ENCODE results near the gene COG5. TPM values are rescaled to one million over a fixed set of nuclear protein-coding genes. Genes with fewer than 3 reads are reported as not detected.
A peak's percentile ranks its signal among the peaks of the same experiment; 100 is the strongest.

COG5 gene
- total and polyA plus RNA-seq, 9 of the 15 experiments (the other 6 are each of a cell fraction or from before 2014, with no cell fraction given): 15.3 to 75.1 (median 56.4) TPM

DNA sequence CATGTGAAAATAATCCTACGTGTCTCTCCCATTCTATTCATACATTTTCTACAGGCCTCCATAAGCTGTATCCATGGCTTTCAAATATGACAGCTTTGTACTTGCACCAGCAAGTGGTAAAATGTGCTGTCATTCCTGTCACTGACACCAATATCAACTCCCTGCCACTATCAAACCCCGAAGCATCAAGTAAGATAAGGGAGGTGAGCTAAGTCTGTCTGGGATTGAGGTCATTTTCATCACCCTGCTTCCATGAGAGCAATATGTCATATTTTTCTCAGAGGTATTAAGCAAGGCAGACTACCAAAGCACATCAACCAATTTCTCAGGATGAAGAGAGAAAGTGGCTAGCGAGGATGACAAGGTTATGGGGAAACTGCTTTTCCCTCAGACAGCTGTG lies 82.8 kb downstream of the COG5 start (continued):
- TF ChIP-seq KAT8 (IDR thresholded peaks at IDR 0.05; ENCODE audit: low read depth) (no peak), ZNF124 (CRISPR knock-in tag; IDR thresholded peaks at IDR 0.05) (no peak), XRCC4 (IDR thresholded peaks at IDR 0.05; ENCODE audit: extremely low read depth, insufficient read depth, insufficient read length) (no peak), ZNF175 (CRISPR knock-in tag; IDR thresholded peaks at IDR 0.05; ENCODE audit: low read depth) (no peak), BMI1 (IDR thresholded peaks at IDR 0.05; ENCODE audit: low read length) (no peak), CCNT2 (IDR thresholded peaks at IDR 0.05; ENCODE audit: borderline replicate concordance, extremely low read depth, insufficient read length, low read depth, low read length) (no peak), EP400 (IDR thresholded peaks at IDR 0.05) (peak; percentile 41; the same call in 1 of the 2 replicates), EWSR1 (IDR thresholded peaks at IDR 0.05; ENCODE audit: borderline replicate concordance, low read depth, partially characterized antibody) (no peak), TAF1 (IDR thresholded peaks at IDR 0.05; ENCODE audit: control insufficient read depth, extremely low read depth, insufficient read depth, low read length, severe bottlenecking) (no peak), ZNF165 (CRISPR knock-in tag; IDR thresholded peaks at IDR 0.05; ENCODE audit: borderline replicate concordance) (no peak), NCOA6 (IDR thresholded peaks at IDR 0.05) (no peak), TCFL5 (CRISPR knock-in tag; conservative IDR thresholded peaks at IDR 0.05) (no peak), NFATC3 (IDR thresholded peaks at IDR 0.05) (no peak), ZNF79 (CRISPR knock-in tag; IDR thresholded peaks at IDR 0.05; ENCODE audit: low read depth) (no peak), NCOR1 (IDR thresholded peaks at IDR 0.05) (no peak)
- TF ChIP-seq, protein P1, sequence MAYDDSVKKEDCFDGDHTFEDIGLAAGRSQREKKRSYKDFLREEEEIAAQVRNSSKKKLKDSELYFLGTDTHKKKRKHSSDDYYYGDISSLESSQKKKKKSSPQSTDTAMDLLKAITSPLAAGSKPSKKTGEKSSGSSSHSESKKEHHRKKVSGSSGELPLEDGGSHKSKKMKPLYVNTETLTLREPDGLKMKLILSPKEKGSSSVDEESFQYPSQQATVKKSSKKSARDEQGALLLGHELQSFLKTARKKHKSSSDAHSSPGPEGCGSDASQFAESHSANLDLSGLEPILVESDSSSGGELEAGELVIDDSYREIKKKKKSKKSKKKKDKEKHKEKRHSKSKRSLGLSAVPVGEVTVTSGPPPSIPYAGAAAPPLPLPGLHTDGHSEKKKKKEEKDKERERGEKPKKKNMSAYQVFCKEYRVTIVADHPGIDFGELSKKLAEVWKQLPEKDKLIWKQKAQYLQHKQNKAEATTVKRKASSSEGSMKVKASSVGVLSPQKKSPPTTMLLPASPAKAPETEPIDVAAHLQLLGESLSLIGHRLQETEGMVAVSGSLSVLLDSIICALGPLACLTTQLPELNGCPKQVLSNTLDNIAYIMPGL (CRISPR knock-in tag; IDR thresholded peaks at IDR 0.05): no peak
- TF ChIP-seq, protein P2, sequence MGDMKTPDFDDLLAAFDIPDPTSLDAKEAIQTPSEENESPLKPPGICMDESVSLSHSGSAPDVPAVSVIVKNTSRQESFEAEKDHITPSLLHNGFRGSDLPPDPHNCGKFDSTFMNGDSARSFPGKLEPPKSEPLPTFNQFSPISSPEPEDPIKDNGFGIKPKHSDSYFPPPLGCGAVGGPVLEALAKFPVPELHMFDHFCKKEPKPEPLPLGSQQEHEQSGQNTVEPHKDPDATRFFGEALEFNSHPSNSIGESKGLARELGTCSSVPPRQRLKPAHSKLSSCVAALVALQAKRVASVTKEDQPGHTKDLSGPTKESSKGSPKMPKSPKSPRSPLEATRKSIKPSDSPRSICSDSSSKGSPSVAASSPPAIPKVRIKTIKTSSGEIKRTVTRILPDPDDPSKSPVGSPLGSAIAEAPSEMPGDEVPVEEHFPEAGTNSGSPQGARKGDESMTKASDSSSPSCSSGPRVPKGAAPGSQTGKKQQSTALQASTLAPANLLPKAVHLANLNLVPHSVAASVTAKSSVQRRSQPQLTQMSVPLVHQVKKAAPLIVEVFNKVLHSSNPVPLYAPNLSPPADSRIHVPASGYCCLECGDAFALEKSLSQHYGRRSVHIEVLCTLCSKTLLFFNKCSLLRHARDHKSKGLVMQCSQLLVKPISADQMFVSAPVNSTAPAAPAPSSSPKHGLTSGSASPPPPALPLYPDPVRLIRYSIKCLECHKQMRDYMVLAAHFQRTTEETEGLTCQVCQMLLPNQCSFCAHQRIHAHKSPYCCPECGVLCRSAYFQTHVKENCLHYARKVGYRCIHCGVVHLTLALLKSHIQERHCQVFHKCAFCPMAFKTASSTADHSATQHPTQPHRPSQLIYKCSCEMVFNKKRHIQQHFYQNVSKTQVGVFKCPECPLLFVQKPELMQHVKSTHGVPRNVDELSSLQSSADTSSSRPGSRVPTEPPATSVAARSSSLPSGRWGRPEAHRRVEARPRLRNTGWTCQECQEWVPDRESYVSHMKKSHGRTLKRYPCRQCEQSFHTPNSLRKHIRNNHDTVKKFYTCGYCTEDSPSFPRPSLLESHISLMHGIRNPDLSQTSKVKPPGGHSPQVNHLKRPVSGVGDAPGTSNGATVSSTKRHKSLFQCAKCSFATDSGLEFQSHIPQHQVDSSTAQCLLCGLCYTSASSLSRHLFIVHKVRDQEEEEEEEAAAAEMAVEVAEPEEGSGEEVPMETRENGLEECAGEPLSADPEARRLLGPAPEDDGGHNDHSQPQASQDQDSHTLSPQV (IDR thresholded peaks at IDR 0.05): no peak
- TF ChIP-seq, protein P3, sequence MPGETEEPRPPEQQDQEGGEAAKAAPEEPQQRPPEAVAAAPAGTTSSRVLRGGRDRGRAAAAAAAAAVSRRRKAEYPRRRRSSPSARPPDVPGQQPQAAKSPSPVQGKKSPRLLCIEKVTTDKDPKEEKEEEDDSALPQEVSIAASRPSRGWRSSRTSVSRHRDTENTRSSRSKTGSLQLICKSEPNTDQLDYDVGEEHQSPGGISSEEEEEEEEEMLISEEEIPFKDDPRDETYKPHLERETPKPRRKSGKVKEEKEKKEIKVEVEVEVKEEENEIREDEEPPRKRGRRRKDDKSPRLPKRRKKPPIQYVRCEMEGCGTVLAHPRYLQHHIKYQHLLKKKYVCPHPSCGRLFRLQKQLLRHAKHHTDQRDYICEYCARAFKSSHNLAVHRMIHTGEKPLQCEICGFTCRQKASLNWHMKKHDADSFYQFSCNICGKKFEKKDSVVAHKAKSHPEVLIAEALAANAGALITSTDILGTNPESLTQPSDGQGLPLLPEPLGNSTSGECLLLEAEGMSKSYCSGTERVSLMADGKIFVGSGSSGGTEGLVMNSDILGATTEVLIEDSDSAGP (CRISPR knock-in tag; IDR thresholded peaks at IDR 0.05): no peak
- TF ChIP-seq, protein P4, sequence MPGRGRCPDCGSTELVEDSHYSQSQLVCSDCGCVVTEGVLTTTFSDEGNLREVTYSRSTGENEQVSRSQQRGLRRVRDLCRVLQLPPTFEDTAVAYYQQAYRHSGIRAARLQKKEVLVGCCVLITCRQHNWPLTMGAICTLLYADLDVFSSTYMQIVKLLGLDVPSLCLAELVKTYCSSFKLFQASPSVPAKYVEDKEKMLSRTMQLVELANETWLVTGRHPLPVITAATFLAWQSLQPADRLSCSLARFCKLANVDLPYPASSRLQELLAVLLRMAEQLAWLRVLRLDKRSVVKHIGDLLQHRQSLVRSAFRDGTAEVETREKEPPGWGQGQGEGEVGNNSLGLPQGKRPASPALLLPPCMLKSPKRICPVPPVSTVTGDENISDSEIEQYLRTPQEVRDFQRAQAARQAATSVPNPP (IDR thresholded peaks at IDR 0.05; ENCODE audit: borderline replicate concordance, insufficient read depth, insufficient read length): no peak
- TF ChIP-seq, protein P5, sequence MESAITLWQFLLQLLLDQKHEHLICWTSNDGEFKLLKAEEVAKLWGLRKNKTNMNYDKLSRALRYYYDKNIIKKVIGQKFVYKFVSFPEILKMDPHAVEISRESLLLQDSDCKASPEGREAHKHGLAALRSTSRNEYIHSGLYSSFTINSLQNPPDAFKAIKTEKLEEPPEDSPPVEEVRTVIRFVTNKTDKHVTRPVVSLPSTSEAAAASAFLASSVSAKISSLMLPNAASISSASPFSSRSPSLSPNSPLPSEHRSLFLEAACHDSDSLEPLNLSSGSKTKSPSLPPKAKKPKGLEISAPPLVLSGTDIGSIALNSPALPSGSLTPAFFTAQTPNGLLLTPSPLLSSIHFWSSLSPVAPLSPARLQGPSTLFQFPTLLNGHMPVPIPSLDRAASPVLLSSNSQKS (CRISPR knock-in tag; IDR thresholded peaks at IDR 0.05): no peak
